Activated T-cell treated with anti-CD3 and anti-CD28 coated beads, Interleukin-2, amount 50 U/mL, for 4 hours (primary cell): ENCODE results near the gene SH3PXD2A. TPM values are rescaled to one million over a fixed set of nuclear protein-coding genes. Genes with fewer than 3 reads are reported as not detected.

Source experiments
- ATAC-seq, 2 donors: fragments of 200-7000 bp; cut with Tn5 transposase; one replicate each; pipeline ENCODE4 v1.10.0; 2021
- DNase-seq: peaks from one replicate; pipeline ENCODE4 v3.0.0-alpha.2; 2020
- H3K27me3 Mint-ChIP-seq: one replicate; pipeline ENCODE4 v1.8.0; 2021; ENCODE audit warnings: low read depth, mixed read lengths
- H3K36me3 Mint-ChIP-seq: one replicate; pipeline ENCODE4 v1.8.0; 2022; ENCODE audit warnings: mixed read lengths; ENCODE audit not compliant: insufficient read depth
- H3K4me1 Mint-ChIP-seq: one replicate; pipeline ENCODE4 v1.8.0; 2021; ENCODE audit warnings: low read depth, mixed read lengths
- H3K4me3 Mint-ChIP-seq: one replicate; pipeline ENCODE4 v1.8.0; 2021; ENCODE audit warnings: mild to moderate bottlenecking, moderate library complexity, mixed read lengths
- H3K9me3 Mint-ChIP-seq: one replicate; pipeline ENCODE4 v1.8.0; 2021; ENCODE audit warnings: mixed read lengths
- total RNA-seq, 3 donors: library from RNA; stranded (reverse); gene quantifications; one replicate each; pipeline ENCODE4 v1.2.1, GENCODE V29; 2021

SH3PXD2A gene
- total RNA-seq, 3 donors from 2014 or later, result 2.4 to 2.8 (median 2.4) TPM

DNA sequence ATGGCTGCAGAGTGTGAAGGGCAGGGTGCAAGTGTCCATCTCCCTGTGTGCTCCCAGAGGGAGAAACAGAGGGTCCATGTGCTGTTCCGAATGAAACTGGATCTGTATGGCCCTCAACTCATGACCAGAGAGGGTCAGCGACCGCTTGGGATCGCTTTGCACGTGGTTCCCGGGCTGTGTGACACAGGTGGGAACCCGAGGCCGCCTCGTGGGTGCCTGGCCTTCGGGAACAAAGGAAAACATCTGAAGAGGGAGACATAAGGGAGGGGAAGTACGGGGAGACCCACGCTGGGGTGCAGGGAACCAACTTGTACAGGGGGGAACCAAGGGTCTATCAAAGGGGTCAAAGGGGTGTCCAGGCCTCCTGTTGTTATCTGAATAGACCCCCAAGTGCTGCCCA is 57.5 kb downstream of the SH3PXD2A start:
- Mint-ChIP-seq H3K36me3 (no peaks in the 10 kb centered on the region), H3K4me1 (peaks cover 16% of the 10 kb centered on the region), H3K9me3 (no peaks in the 10 kb centered on the region), H3K27me3 (no peaks in the 10 kb centered on the region), H3K4me3 (no peak overlapping the region)
- ATAC-seq (no peak), DNase-seq (no peak)

DNA sequence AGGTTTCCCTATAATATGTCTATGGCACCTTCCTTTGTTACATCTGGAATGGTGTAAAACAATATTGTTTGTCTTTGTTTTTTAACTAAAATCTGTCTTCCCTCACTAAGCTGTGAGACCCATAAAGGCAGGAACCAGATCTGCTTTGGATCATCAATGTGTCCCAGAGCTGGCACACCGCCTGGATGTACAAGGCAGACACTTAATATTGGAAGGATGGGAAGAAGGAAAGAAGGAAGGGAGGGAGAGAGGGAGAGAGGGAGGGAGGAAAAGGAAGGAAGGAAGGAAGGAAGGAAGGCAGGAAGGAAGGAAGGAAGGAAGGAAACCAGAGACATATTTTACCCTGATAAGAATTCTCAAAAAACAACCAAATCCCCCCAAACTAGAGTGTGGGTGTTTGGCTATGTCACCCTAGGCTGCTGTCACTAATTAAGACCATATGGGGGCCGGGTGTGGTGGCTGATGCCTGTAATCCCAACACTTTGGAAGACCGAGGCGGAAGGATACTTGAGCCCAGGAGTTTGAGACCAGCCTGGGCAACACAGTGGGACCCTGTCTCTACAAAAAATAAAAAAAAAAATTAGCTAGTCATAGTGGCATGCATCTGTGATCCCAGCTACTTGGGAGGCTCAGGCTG is 59.6 kb downstream of the SH3PXD2A start:
- Mint-ChIP-seq H3K27me3 (no peaks in the 10 kb centered on the region), H3K4me1 (peaks cover 12% of the 10 kb centered on the region), H3K4me3 (no peak overlapping the region), H3K36me3 (no peaks in the 10 kb centered on the region), H3K9me3 (no peaks in the 10 kb centered on the region)
- no peak for DNase-seq
- no peak for ATAC-seq

DNA sequence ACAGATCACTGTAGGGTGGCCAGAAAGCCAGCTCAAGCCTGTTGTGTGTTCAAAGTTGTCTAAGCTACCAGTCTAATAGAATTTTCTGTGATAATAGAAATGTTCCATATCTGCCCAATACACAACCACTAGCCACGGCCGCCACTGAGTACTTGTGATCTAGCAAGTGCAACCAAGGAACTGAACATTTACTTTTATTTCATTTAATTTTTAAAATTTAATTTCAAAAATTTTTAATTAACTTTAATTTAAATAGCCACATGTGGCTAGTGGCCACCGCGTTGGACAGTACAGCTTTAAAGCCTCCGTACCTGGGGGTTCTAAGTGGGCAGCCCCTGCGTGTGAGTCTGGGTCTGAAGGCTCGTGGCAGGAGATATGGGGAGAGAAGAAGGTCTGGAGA is 60.4 kb downstream of the SH3PXD2A start:
- H3K36me3 Mint-ChIP-seq, result no peaks in the 10 kb centered on the region
- H3K9me3 Mint-ChIP-seq, result no peaks in the 10 kb centered on the region
- ATAC-seq, result no peak
- H3K4me1 Mint-ChIP-seq, result peaks cover 5% of the 10 kb centered on the region
- no peak overlapping the region for H3K4me3 Mint-ChIP-seq
- DNase-seq, result no peak
- H3K27me3 Mint-ChIP-seq, result no peaks in the 10 kb centered on the region

DNA sequence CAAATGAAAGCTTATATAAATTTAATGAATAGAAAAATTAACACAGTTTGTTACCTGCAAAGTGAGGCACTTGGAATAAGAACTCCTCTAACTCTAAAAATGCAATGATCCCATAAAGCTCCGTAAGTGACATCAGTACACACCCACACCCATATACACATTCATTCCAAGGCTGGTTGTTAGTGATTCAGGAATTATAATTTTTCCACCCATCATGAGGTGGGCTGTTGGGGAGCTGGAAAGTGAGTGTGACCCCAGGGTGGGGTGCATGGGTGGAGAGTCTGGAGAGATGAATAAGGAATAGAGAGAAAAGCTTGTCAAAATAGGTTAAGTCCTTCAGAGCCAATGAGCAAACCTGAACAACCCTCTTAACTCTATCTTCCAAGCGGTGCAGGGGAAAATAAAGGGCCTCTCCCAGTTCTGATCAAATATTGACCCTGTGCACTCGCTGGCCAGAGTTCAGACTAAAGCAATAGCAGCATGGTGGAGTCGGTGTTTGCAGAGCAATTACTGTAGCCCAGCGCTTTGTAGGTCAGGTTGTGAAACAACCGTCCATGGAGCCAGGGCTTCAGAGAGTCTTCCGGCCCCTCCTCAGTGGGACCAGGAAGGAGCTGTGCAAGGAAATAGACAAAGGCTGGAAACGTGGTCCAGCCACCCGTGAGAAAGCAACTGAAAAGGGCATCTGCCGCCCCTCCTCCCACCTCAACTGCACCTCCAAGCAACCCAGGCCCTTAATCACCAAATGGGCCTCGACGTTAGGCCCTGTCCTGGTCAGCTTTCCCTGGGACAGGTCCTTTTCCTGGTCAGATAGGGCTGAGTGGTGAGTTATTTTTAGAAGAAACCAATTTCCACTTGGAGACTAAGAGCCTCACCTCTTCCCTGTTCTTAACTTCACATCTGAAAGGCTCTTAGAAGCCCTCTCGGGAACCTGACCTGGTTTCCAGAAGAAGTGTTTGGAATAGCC is 61.2 kb downstream of the SH3PXD2A start:
- Mint-ChIP-seq H3K4me1 (peaks cover 5% of the 10 kb centered on the region), H3K27me3 (no peaks in the 10 kb centered on the region), H3K36me3 (no peaks in the 10 kb centered on the region), H3K9me3 (no peaks in the 10 kb centered on the region), H3K4me3 (no peak overlapping the region)
- no peak for DNase-seq
- ATAC-seq, result no peak

DNA sequence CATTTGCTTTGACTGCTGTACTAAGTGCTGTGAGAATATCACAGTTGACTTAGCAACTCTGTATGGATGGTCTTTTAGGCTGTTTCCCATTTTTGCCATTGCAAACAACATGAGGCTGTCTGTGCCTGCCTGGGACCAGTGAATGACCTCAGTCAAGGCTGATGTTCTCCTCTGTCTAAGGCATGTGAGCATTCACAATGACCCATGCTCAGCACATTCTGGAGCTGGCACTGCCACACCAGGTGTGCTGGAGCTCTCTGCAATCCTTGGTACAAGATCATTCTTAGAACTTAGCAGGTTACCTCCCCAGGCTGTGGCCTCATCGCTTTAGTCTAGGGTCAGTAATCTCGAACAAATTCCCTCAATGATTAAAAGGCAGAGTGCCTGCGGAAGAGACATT is 61.9 kb downstream of the SH3PXD2A start:
- Mint-ChIP-seq H3K4me1 (peaks cover 6% of the 10 kb centered on the region), H3K4me3 (no peak overlapping the region), H3K36me3 (no peaks in the 10 kb centered on the region), H3K9me3 (no peaks in the 10 kb centered on the region), H3K27me3 (no peaks in the 10 kb centered on the region)
- DNase-seq (no peak), ATAC-seq (no peak)

DNA sequence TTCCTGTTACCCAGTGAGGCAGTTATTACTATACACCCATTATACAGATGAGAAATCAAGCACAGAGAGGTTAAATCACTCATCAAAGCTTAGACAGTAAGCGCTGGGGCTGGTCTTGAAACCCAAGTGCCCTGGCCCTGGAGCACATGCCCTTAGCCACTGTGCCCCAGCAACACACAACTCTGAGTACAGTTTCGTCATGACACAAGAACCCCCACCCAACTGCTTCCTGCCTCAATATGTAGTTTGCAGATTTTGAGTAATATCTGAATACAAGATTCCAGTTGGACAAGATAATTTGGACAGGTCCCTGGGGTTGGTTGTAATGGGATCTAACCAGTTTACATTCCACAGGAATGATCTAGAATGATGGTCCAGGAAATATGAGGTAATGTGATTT is 62.8 kb downstream of the SH3PXD2A start:
- H3K9me3 Mint-ChIP-seq, result no peaks in the 10 kb centered on the region
- H3K27me3 Mint-ChIP-seq, result no peaks in the 10 kb centered on the region
- H3K36me3 Mint-ChIP-seq, result no peaks in the 10 kb centered on the region
- peaks cover 6% of the 10 kb centered on the region for H3K4me1 Mint-ChIP-seq
- DNase-seq (no peak), ATAC-seq (no peak)
- no peak overlapping the region for H3K4me3 Mint-ChIP-seq

DNA sequence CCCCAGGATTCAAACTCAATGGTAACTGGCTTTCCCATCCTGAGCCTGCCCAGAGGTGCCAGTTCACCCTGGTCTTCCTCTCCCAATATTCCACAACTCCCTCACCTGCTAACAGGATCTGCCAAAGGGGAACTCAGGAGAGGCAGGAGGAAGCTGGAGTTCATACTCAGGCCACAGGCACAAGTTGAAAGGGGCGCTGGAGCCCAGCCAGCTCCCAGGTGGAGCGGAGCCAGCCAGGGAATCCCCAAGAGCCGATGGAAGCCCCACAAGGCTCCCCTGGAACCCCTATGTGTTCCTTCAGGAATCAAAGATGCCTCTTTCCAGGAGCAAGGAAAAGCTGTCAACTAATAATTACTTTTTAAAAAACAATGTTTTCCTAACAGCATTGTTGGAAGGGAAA is 63.5 kb downstream of the SH3PXD2A start:
- Mint-ChIP-seq H3K27me3 (no peaks in the 10 kb centered on the region), H3K4me1 (peaks cover 6% of the 10 kb centered on the region), H3K9me3 (no peaks in the 10 kb centered on the region), H3K4me3 (no peak overlapping the region), H3K36me3 (no peaks in the 10 kb centered on the region)
- DNase-seq, result no peak
- ATAC-seq, result no peak

DNA sequence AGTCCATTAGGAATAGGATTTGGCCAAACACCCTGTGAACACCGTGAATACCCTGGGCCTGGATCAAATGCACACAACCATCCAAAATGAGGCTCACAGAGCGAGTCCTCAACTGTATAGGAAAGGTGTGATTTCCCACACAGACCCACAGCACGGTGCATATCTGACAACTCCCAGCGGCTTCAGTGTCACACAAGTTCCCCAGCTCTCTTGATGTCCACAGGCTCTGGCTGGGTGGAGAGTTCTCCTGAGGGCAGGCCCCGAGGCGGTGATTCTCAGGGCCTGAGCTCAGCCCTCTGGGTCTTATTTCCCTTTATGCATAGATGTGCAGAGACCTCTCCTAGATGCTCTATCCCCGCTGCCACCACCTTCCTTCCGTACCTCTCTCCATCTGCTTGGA is 64.1 kb downstream of the SH3PXD2A start:
- ATAC-seq, result no peak
- Mint-ChIP-seq H3K4me1 (peaks cover 6% of the 10 kb centered on the region), H3K36me3 (no peaks in the 10 kb centered on the region), H3K27me3 (no peaks in the 10 kb centered on the region), H3K4me3 (no peak overlapping the region), H3K9me3 (no peaks in the 10 kb centered on the region)
- no peak for DNase-seq

DNA sequence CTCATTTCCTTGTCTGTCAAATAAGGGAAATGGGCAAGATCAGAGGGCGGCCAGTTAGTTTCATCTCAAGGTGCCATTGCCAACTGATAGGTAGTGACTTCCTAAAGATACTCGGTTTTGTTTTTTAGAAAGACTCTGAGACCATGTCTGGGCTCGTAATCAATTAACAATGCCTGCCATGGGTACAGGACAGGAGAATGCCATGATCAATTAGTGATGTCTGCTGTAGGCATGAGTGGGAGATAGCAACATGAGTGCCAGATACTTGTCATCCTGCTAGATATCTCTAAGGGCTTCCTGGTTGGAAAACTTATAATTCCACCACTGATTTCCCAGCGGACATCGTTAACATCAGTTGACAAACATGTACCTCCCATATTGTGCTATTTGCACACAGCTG is 64.8 kb downstream of the SH3PXD2A start:
- no peak for ATAC-seq
- no peak for DNase-seq
- Mint-ChIP-seq H3K36me3 (no peaks in the 10 kb centered on the region), H3K4me3 (no peak overlapping the region), H3K4me1 (peaks cover 6% of the 10 kb centered on the region), H3K9me3 (no peaks in the 10 kb centered on the region), H3K27me3 (no peaks in the 10 kb centered on the region)

DNA sequence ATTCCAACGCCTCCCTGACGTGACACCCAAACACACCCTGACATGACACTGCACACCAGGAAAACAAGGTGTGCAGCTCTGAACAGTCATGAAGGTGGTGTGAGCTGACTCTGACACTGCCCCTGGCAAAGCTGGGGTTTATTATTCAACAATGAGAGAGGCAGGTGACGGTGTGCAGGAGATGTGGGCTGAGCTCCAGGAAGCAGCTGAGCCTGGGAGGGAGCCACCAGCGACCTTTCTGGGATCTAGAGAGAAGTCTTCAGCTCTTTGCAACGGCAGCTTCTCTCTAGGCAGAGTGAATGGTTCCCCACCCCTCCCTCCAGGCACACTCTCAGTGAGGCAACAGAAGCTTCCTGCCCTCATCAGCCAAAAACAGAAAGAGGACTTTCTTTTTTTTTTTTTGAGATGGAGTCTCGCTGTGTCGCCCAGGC is 65.6 kb downstream of the SH3PXD2A start:
- peaks cover 6% of the 10 kb centered on the region for H3K4me1 Mint-ChIP-seq
- DNase-seq, result no peak

DNA sequence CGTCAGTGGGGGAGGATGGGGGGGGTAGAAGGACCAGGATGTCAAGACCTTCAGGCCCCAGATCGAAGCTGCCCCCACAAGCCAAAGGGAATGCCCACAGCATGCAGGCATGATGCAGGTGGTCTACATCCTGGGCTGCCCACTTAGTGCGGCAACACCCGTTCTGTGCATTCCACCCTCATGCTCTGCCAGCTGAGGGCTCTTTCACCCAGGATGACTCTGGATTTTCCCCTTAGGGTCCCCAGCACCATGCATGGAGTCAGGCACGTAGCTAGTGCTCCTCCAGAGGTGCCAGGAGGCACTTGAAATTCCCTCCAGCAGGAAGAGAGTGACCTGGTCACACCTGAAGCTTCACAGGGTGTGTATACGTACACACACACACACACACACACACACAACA is 66.2 kb downstream of the SH3PXD2A start:
- no peaks in the 10 kb centered on the region for H3K36me3 Mint-ChIP-seq
- no peak overlapping the region for H3K4me3 Mint-ChIP-seq
- ATAC-seq (no peak), DNase-seq (no peak)
- H3K27me3 Mint-ChIP-seq, result no peaks in the 10 kb centered on the region
- peaks cover 6% of the 10 kb centered on the region for H3K4me1 Mint-ChIP-seq
- no peaks in the 10 kb centered on the region for H3K9me3 Mint-ChIP-seq

More for the DNA sequence above, 65.6 kb downstream of the SH3PXD2A start:
- ATAC-seq, result peak in 1 of 2 donors; percentile 23
- Mint-ChIP-seq H3K27me3 (no peaks in the 10 kb centered on the region), H3K36me3 (no peaks in the 10 kb centered on the region), H3K9me3 (no peaks in the 10 kb centered on the region), H3K4me3 (no peak overlapping the region)

DNA sequence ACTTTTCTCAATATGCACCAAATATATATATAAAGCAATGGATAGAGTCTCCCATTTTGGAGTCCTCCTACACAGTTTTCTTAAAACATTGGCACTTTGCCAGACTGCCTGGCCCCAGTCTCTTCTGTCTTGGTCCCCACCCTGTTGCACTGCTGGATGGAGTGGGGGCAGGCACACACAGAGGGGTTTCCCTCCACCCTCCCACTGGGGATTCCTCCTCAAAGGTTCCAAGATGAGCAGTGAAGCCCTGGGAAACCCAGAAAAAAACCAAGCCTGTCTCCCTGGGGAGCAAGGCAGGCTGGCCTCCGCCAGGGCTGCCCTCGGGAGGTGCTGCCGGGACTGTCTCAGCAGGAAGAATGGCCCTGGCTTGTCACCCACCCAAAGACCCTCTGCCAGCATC is 68.0 kb downstream of the SH3PXD2A start:
- H3K9me3 Mint-ChIP-seq, result no peaks in the 10 kb centered on the region
- H3K27me3 Mint-ChIP-seq, result peaks cover 6% of the 10 kb centered on the region
- ATAC-seq, result no peak
- no peak overlapping the region for H3K4me3 Mint-ChIP-seq
- H3K36me3 Mint-ChIP-seq, result no peaks in the 10 kb centered on the region
- H3K4me1 Mint-ChIP-seq, result peaks cover 6% of the 10 kb centered on the region
- DNase-seq, result no peak

DNA sequence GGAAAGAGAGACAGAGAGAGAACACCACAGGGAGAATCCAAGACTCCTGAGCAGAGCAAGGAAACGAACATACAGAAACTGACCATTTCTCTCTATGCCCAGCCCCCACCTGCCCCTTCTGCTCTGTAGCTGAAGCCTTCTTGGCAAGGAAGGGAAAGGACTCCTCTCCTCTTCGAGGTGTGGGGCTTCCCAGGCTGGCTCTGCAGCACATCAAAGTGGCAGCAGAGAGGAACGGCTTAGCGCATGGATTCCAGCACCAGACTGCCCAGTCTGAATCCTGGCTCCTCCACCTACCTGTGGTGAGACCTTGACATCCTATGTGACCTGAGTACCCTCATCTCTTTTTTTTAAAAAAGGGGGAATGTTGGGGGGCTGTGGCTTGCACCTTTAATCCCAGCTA is 69.4 kb downstream of the SH3PXD2A start:
- Mint-ChIP-seq H3K9me3 (no peaks in the 10 kb centered on the region), H3K27me3 (peaks cover 6% of the 10 kb centered on the region), H3K4me3 (no peak overlapping the region), H3K4me1 (peaks cover 7% of the 10 kb centered on the region), H3K36me3 (no peaks in the 10 kb centered on the region)
- DNase-seq (no peak), ATAC-seq (no peak)

DNA sequence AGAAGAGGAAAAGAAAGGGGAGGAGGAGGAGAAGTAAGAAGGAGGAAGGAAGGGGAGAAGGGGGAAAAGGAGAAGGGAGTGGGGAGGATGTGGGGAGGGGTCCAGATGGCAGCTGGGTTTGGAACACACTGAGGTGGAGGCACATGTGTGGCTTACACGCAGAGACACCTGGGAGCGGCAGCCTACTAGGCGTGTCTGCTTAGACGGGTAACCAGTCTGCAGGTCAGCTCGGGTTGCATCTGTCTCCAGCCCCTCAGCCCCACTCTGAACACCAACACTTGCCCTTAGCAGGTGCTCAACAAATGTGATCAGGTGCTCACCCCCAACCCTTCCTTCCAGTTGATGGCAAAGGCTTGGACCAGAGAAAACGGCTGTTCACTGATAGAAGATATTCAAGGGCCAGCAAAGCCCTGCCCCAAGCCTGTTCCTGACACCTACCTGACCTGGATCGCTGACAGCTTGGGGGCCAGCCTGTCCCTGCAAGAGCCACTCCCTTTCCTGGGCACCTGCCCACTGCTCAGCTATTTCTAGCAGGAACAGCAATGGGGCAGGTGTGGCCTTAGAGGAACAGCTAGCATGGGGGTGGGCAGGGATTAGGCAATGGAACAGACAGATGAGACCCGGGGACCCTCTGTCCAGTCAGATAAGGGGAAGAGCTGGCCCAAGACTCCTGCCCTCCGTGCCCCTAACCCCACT is 70.5 kb downstream of the SH3PXD2A start:
- no peaks in the 10 kb centered on the region for H3K36me3 Mint-ChIP-seq
- no peaks in the 10 kb centered on the region for H3K9me3 Mint-ChIP-seq
- peaks cover 7% of the 10 kb centered on the region for H3K4me1 Mint-ChIP-seq
- no peak for ATAC-seq
- DNase-seq, result no peak
- H3K4me3 Mint-ChIP-seq, result no peak overlapping the region
- H3K27me3 Mint-ChIP-seq, result peaks cover 6% of the 10 kb centered on the region
